ENCODE data around the gene MEAK7.
"Not testable (repeated sequence)": the region's sequence is repeated elsewhere in the genome, so short reads cannot be mapped to it uniquely, and the experiment has no call there.

MEAK7 gene

GRCh38 chr16:84532855-84533486 is 28.5 kb upstream of the MEAK7 start:
- no peak for DNase-seq (ENCODE audit: low spot score)

- DNase-seq (ENCODE audit: low spot score): peak; percentile 70
These were observed 27.8 kb upstream of the MEAK7 start for GRCh38 chr16:84532291-84532724.

- no peak for DNase-seq (ENCODE audit: low spot score)
These were observed 27.2 kb upstream of the MEAK7 start for GRCh38 chr16:84531671-84532111.

- DNase-seq (ENCODE audit: low spot score): no peak
These were observed 26.1 kb upstream of the MEAK7 start for GRCh38 chr16:84530590-84530989.

- no peak for DNase-seq (ENCODE audit: low spot score)
These were observed 25.1 kb upstream of the MEAK7 start for GRCh38 chr16:84529607-84530006.

GRCh38 chr16:84528322-84528721 is 23.9 kb upstream of the MEAK7 start:
- no peak for DNase-seq (ENCODE audit: low spot score)

GRCh38 chr16:84527532-84528269 is 23.2 kb upstream of the MEAK7 start:
- DNase-seq (ENCODE audit: low spot score): no peak

- DNase-seq (ENCODE audit: low spot score): peak; percentile 84
These were observed 22.5 kb upstream of the MEAK7 start for GRCh38 chr16:84526794-84527531.

GRCh38 chr16:84524941-84525581 is 20.6 kb upstream of the MEAK7 start:
- DNase-seq (ENCODE audit: low spot score): not testable (repeated sequence)

GRCh38 chr16:84524346-84524920 is 20.0 kb upstream of the MEAK7 start:
- no peak for DNase-seq (ENCODE audit: low spot score)

GRCh38 chr16:84521497-84521770 is 17.0 kb upstream of the MEAK7 start:
- DNase-seq (ENCODE audit: low spot score): no peak

GRCh38 chr16:84520725-84521496 is 16.5 kb upstream of the MEAK7 start:
- no peak for DNase-seq (ENCODE audit: low spot score)

GRCh38 chr16:84519855-84520254 is 15.4 kb upstream of the MEAK7 start:
- DNase-seq (ENCODE audit: low spot score): no peak

- no peak for DNase-seq (ENCODE audit: low spot score)
These were observed 14.4 kb upstream of the MEAK7 start for GRCh38 chr16:84518804-84519341.

- DNase-seq (ENCODE audit: low spot score): not testable (repeated sequence)
These were observed 13.8 kb upstream of the MEAK7 start for GRCh38 chr16:84518220-84518619.

GRCh38 chr16:84517366-84517765 is 12.9 kb upstream of the MEAK7 start:
- DNase-seq (ENCODE audit: low spot score): no peak

- no peak for DNase-seq (ENCODE audit: low spot score)
These were observed 10.7 kb upstream of the MEAK7 start for GRCh38 chr16:84514874-84515835.

- DNase-seq (ENCODE audit: low spot score): no peak
These were observed 9.9 kb upstream of the MEAK7 start for GRCh38 chr16:84514295-84514873.

- DNase-seq (ENCODE audit: low spot score): no peak
These were observed 9.2 kb upstream of the MEAK7 start for GRCh38 chr16:84513666-84514065.

GRCh38 chr16:84513123-84513522 is 8.7 kb upstream of the MEAK7 start:
- no peak for DNase-seq (ENCODE audit: low spot score)
